Stimulated activated CD8-positive, alpha-beta memory T cell treated with anti-CD3 and anti-CD28 coated beads, Interleukin-2, amount 100 ng/mL, for 1 hour (primary cell): ENCODE measurements around the gene KLHDC7B.
A peak's percentile ranks its signal among the peaks of the same experiment; 100 is the strongest.

Experiments
- DNase-seq, 2 donors: peaks; one replicate each; pipeline ENCODE4 v3.0.0-alpha.2; 2020; ENCODE audit warnings: low read depth in 2 of 2

Gene KLHDC7B

GRCh38 chr22:50587407-50587806 is 41.7 kb downstream of the KLHDC7B start:
- DNase-seq: no peak

- no peak for DNase-seq
These were observed 49.5 kb downstream of the KLHDC7B start for GRCh38 chr22:50595189-50595588.

GRCh38 chr22:50597097-50597496 is 51.4 kb downstream of the KLHDC7B start:
- DNase-seq: no peak

- peak in 1 of 2 donors; percentile 27 for DNase-seq
These were observed 54.2 kb downstream of the KLHDC7B start for GRCh38 chr22:50599816-50600455.

GRCh38 chr22:50600538-50600937 is 54.8 kb downstream of the KLHDC7B start, which contains the start of gene MAPK8IP2:
Gene MAPK8IP2, plus strand, starts transcription at chr22:50600793. Its CDS starts 26 bp downstream, at chr22:50600819.
- DNase-seq: no peak
